NCI-H1694 (cell line): ENCODE measurements around the gene SYNGR4.
"Not testable (repeated sequence)": the region's sequence is repeated elsewhere in the genome, so short reads cannot be mapped to it uniquely, and the experiment has no call there.

Experiments used
- DNase-seq: peaks from one replicate; lab custom pipeline; 2025; lab: John Stamatoyannopoulos, UW

The SYNGR4 gene

DNA sequence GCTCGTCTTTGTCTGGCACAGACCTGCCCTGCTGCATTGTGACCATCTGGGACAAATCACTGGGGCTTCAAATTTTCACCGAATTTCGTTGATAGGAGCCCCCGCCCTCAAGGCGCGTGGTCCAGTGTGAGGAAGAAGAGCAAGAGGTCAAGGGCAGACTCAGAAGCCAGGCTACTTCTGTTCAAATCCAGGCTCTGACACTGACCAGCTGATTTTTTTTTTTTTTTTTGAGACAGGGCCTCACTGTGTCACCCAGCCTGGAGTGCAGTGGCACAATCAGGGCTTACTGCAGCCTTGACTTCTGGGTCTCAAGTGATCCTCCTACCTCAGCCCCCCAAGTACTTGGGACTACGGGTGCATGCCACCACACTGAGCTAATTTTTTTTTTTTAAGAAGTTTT, 7.2 kb downstream of the SYNGR4 start:
- no peak for DNase-seq

- DNase-seq, result not testable (repeated sequence)
Measured at GRCh38 chr19:48371771-48372170, 7.6 kb downstream of the SYNGR4 start.

DNA sequence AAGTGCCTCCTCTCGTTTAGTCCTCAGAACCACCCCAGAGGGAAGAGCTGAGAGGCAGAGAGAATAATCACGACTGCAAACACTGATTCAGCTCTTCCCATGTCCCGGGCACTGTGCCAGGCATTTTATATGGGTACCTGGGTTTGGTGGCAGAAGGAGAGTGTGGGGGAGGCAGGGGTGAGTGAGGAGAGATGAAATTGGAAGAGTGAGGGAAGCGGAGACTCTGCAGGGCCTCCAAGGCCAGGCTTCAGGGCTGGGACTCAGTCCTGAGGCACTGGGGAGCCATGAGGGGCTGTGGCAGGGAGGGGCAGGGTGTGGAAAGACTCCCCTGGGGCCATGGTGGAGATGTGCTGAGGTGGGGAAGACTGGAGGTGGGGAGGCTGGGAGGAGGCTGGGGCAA, 8.7 kb downstream of the SYNGR4 start:
- peak; percentile 94 for DNase-seq

DNA sequence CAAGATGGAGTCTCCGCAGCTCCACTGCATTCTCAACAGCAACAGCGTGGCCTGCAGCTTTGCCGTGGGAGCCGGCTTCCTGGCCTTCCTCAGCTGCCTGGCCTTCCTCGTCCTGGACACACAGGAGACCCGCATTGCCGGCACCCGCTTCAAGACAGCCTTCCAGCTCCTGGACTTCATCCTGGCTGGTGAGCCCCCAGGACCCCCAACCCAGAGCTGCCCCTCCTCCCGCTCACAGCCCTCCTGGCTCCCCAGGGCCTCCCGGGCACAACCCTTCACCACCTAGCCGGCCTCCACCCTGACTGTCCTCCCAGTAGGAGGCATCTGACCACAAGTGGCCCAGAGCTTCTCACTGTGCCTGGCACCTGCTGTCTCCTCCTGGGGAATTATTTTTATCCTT, 9.4 kb downstream of the SYNGR4 start:
- no peak for DNase-seq

DNA sequence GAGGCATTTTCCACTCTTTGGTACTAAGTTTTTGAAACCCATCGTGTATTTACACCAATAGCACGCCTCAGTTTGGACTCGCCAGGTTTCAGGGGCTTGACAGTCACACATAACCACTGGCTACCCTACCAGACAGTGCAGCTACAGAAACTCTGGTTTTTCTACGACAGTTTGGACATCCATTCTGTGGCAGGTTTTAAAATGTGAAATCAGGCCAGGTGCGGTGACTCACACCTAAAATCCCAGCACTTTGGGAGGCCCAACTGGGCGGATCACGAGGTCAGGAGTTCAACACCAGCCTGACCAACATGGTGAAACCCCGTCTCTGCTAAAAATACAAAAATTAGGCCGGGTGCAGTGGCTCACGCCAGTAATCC, 14.0 kb downstream of the SYNGR4 start:
- no peak for DNase-seq

DNA sequence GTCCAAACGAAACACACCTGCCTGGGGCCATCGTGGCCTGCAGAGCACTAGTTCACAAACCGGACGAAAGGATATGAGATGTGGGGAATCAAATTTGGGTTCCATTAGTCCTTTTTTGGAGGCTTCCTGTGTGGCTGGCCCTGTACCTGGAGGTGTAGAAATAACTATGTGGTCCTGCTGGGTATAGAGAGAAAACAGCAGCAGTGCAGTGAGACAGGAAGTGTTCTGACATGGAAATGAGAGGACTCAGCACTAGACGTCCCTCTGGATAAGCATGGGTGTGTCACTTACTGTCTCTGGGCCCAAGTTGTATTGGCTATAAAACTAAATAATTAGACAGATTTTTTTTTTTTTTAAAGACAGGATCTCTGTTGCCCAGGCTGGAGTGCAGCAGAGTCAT, 14.9 kb downstream of the SYNGR4 start:
- DNase-seq, result no peak

- DNase-seq, result peak; percentile 21
Measured at GRCh38 chr19:48381178-48381950, 17.2 kb downstream of the SYNGR4 start.

GRCh38 chr19:48382286-48382685, 18.1 kb downstream of the SYNGR4 start:
- no peak for DNase-seq

DNA sequence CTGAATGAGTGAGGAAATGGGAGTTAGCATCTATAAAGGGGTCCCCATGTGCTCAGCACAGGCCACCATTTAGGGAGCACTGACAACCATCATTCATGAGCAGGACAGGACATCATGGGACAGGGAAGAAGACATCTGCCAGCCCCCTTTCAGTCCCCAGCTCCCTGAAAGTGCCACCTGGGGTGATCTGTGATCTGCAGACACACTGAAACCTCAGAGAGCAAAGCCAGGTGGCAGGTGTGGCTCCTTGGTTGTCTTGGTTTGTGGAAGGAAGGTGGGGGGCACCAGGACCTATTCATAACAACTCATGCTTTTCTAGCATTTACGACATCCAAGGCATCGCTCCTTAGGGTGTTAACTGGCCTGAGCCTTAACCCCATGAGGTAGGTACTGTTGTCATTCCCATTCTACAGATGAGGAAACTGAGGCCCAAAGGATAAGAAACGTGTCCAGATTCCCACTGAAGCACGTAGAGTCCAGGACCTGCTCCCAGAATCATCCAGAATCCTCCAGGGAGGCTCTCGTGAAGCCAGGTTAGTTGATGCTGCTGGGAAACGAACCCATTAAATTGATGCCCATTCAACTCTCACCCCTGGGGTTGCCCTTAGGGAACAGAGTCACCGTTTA, 21.4 kb downstream of the SYNGR4 start:
- no peak for DNase-seq

DNA sequence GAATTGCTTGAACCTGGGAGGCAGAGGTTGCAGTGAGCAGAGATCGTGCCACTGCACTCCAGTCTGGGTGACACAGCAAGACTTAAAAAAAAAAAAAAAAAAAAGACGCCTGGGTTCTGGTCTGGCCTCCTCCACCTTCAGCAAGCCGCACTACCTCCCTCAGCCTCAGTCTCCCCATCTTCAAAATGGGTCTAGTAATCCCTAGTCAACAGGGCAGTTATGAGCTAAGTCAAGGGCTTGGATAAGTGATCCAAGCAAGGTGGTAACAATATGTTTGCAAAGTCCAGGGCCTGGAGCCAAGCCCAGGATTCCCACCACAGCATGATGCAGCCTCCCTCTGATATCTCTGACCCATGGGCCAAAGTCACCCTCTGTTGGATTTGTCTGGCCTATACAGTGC, 22.8 kb downstream of the SYNGR4 start:
- DNase-seq, result no peak

DNA sequence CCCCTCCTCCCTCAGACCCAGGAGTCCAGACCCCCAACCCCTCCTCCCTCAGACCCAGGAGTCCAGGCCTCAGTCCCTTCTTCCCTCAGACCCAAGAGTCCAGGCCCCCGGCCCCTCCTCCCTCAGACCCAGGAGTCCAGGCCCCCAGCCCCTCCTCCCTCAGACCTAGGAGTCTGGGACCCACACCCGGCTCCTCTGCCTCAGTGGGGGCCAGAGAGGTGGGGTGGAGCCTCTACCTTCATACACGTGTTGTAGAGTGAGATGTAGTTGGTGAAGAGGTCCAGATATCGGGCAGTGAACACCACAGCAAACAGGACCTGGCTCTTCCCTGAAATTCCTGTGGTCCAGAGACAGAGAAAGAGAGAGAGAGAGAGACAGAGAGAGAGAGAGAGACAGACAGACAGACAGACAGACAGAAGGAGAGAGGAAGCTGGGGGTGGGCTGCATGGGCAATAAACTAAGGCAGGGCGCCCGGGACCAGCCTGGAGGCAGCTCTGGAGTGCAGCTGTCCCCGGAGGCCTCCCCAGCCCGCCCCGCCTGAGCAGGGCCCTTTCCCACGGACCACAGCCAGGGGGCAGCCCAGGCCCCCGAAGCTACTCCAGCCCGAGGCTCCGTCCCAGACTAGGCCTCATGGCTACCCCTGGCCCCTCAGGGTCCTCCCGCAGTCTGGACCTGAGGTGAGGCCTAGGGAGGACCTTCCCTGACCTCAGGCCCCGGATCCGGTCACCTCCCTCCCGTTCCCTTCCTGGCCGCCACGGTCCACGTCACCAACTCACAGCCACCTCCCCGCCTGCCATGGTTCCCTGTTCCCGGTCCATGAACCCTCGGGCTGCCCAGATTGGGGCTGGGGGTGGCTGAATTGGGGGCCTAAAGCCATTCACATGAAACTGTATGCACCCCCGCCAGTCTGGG, 26.3 kb downstream of the SYNGR4 start:
- DNase-seq, result no peak

- DNase-seq, result peak; percentile 60
Measured at GRCh38 chr19:48391100-48392005, 27.2 kb downstream of the SYNGR4 start, which contains the start of gene KDELR1. TSS of gene KDELR1 (minus strand) at chr19:48391551. CDS start at chr19:48391358, 193 bp downstream.

GRCh38 chr19:48392006-48392344, 27.8 kb downstream of the SYNGR4 start:
- DNase-seq, result not testable (repeated sequence)

DNA sequence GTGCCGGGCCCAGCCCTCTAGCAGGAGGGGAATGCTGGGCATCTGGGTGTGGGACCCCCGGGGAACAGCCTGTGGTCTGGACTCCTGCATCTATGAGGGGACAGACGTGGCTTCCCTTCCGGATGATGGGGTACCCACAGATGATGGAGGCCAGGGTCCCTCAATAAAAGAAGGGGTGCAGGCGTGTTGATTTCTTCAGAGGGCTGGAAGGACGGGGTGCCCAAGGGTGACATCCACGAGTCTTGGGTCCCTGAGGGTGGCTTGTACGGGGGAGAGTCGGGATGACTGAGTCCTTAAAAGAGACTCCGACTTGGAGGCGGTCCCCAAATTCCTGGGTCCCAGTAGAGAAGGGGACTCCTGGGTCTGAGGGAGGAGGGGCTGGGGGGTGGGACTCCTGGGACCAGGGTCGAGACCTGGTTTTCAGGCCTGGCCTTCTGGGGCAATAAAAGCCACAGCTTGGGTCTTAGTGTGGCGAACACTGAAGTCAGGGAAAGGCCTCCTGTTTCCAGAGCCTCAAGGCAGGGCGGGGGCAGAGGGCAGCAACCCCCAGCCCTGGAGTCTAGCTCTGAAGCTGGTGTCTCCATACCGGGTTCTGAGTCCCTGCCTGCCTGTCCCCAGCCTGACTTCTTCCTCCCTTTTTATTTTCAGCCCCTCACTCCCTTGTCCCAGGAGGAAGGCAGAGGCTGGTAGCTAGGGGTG, 28.8 kb downstream of the SYNGR4 start:
- no peak for DNase-seq

- peak; percentile 31 for DNase-seq
Measured at GRCh38 chr19:48393559-48394330, 29.6 kb downstream of the SYNGR4 start, which contains the start of gene GRIN2D. TSS of gene GRIN2D (plus strand) at chr19:48393668. CDS start at chr19:48398393, 4,725 bp downstream.

- DNase-seq, result no peak
Measured at GRCh38 chr19:48394331-48395169, 30.4 kb downstream of the SYNGR4 start.

DNA sequence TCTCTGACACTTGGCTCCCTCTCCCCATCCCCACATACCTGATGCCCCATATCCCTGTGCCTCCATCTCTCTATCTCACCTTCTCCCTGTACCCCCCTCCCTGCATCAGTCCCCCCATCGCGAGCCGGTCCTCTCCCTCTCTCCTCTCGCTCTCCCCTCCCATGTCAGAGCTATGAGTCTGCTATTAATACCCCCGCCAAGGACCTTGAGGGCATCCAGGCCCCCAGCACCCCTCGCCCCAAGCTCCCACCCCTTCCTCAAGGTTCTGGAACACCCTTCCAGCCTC, 30.9 kb downstream of the SYNGR4 start:
- DNase-seq, result no peak

GRCh38 chr19:48395499-48395898, 31.3 kb downstream of the SYNGR4 start:
- DNase-seq, result no peak
